ENCODE data around the gene TTC34. TPM values are rescaled to one million over a fixed set of nuclear protein-coding genes. Genes with fewer than 3 reads are reported as not detected.

The TTC34 gene
- polyA plus RNA-seq, 1 experiment: 0.11 TPM

GRCh38 chr1:2828586-2829250, 27.2 kb upstream of the TTC34 start:
- DNase-seq (ENCODE audit: low read depth): no peak
- Histone ChIP-seq H3K27me3 (ENCODE audit: control insufficient read depth, insufficient read depth, low read length) (no peaks in the 10 kb centered on the region), H3K36me3 (ENCODE audit: control insufficient read depth, insufficient read depth, low read length) (no peaks in the 10 kb centered on the region), H3K4me3 (ENCODE audit: low read depth, low read length) (no peak overlapping the region)
- no peak for TF ChIP-seq CTCF (IDR thresholded peaks at IDR 0.05; ENCODE audit: insufficient read depth, low read depth, low read length)
- ChIA-PET CTCF (no interaction called here), POLR2A (no interaction called here)

GRCh38 chr1:2826736-2827292, 25.3 kb upstream of the TTC34 start:
- Histone ChIP-seq H3K4me3 (ENCODE audit: low read depth, low read length) (no peak overlapping the region), H3K27me3 (ENCODE audit: control insufficient read depth, insufficient read depth, low read length) (no peaks in the 10 kb centered on the region), H3K36me3 (ENCODE audit: control insufficient read depth, insufficient read depth, low read length) (no peaks in the 10 kb centered on the region)
- no peak for TF ChIP-seq CTCF (IDR thresholded peaks at IDR 0.05; ENCODE audit: insufficient read depth, low read depth, low read length)
- POLR2A ChIA-PET: no interaction called here
- no peak for DNase-seq (ENCODE audit: low read depth)
- CTCF ChIA-PET: no interaction called here

- no peak for TF ChIP-seq CTCF (IDR thresholded peaks at IDR 0.05; ENCODE audit: insufficient read depth, low read depth, low read length)
- ChIA-PET CTCF (no interaction called here), POLR2A (no interaction called here)
- no peak for DNase-seq (ENCODE audit: low read depth)
- no peaks in the 10 kb centered on the region for H3K27me3 ChIP-seq (ENCODE audit: control insufficient read depth, insufficient read depth, low read length)
- H3K4me3 ChIP-seq (ENCODE audit: low read depth, low read length): no peak overlapping the region
- H3K36me3 ChIP-seq (ENCODE audit: control insufficient read depth, insufficient read depth, low read length): no peaks in the 10 kb centered on the region
Observed at GRCh38 chr1:2826316-2826715, 24.8 kb upstream of the TTC34 start.

GRCh38 chr1:2825487-2826189, 24.1 kb upstream of the TTC34 start:
- no peak for TF ChIP-seq CTCF (IDR thresholded peaks at IDR 0.05; ENCODE audit: insufficient read depth, low read depth, low read length)
- ChIA-PET POLR2A (no interaction called here), CTCF (no interaction called here)

GRCh38 chr1:2824999-2825398, 23.5 kb upstream of the TTC34 start:
- TF ChIP-seq CTCF (IDR thresholded peaks at IDR 0.05; ENCODE audit: insufficient read depth, low read depth, low read length): no peak
- DNase-seq (ENCODE audit: low read depth): no peak
- ChIA-PET CTCF (no interaction called here), POLR2A (no interaction called here)
- no peak overlapping the region for H3K4me3 ChIP-seq (ENCODE audit: low read depth, low read length)
- no peaks in the 10 kb centered on the region for H3K27me3 ChIP-seq (ENCODE audit: control insufficient read depth, insufficient read depth, low read length)
- H3K36me3 ChIP-seq (ENCODE audit: control insufficient read depth, insufficient read depth, low read length): no peaks in the 10 kb centered on the region

More at GRCh38 chr1:2825487-2826189, 24.1 kb upstream of the TTC34 start:
- no peak for DNase-seq (ENCODE audit: low read depth)
- no peaks in the 10 kb centered on the region for H3K27me3 ChIP-seq (ENCODE audit: control insufficient read depth, insufficient read depth, low read length)
- no peaks in the 10 kb centered on the region for H3K36me3 ChIP-seq (ENCODE audit: control insufficient read depth, insufficient read depth, low read length)
- H3K4me3 ChIP-seq (ENCODE audit: low read depth, low read length): no peak overlapping the region
